ENCODE measurements around the gene ALDH1L1.

ALDH1L1 gene

DNA sequence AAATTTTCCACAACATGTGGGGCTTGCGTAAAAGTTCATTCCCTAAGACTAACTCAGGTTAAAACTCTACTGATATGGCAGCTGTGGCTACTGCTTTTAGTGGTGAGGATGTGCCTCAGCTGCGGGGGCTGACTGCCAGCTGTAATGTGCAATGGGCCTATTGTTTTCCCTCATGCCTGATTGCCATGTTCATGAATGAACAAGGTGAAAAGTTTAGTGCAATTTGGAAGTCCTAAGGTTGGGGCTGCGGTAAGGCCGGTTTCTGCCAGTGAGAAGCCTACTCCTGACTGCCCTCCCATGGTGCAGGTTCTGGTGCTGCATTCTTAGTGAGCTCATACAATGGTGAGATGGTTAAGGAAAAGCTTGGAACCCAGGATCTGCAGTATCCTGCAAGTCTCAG is 10.9 kb upstream of the ALDH1L1 start:
- DNase-seq, result no peak

DNA sequence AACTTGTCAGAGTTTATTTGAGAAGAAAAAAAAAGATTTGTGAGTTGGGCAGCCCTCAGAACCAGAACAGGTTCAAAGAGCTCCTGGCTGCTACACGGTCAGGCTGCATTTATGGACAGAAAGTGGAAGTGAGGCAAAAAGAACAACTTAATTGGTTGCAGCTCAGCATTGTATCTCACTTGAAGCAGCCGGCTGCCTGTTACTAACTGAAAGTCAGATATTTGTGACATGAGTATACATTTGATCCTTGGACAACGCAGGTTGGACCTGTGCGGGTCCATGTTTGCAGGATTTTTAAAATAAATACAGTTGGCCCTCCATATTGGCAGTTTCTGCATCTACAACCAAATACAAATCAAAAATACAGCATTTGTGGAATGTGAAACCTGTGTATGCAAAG is 7.5 kb upstream of the ALDH1L1 start:
- no peak for DNase-seq

DNA sequence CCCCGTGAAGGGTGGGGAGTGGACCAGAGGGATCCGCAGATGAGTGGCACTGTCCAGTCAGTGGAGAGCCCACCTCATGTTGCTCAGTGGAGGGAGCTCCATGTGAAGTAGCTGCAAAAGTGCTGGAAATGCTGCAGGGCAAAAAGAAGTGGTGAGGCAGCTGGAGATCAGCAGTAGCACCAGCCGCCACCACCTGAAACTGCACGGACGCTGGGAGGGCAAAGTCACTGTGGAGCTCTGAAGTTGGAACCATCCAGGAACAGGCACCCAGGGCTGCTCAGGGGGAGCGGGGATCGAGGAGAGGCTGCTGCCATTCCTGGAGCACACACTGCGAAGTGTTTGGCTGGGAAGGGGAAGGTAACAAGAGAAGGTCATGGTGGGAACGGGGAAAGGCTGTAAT is 6.4 kb upstream of the ALDH1L1 start:
- DNase-seq, result no peak

DNA sequence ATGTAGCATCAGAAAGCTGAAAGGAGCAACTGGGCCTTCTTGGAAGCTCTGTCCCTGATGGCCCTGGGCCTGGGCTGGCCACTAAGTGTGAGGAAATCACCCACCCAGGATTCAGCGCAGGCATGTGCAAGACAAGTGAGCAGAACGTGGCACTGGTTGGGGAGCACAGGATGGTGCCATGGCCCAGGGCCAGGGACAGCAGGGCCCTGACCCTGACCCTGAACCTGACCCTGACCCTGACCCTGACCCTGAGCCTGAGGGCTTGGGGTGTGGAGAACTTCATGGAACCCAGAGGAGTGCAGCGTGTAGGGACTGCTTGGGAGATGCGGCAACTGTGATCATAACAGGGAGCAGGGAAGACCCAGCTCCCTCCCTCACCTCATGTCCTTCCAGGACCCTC is 5.9 kb upstream of the ALDH1L1 start:
- DNase-seq, result no peak

DNA sequence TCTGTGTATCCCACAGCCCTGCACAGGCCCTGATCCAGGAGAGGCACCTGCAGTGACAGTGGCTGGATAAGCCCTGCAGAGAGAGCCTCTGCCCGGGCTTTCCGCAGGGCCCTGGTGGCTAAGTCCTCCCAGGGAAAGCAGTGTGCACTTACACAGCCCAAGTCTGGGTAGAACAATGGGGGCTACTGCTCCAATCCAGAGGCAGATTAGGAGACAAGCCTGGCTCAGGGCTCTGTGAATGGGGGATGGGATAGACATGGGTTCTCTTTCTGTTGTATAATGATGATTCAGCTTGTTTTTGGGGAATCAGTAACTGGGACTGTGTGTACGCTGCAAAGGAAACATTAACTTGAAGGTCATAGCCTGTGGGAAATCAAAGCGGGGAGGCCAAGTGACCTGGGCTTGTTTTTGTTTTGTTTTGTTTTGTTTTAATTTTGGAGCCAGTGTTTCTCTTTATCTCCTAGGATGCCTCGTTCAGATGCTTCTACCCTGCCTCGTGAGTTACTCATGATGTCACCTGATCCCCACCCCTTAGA is 4.1 kb upstream of the ALDH1L1 start:
- no peak for DNase-seq

DNA sequence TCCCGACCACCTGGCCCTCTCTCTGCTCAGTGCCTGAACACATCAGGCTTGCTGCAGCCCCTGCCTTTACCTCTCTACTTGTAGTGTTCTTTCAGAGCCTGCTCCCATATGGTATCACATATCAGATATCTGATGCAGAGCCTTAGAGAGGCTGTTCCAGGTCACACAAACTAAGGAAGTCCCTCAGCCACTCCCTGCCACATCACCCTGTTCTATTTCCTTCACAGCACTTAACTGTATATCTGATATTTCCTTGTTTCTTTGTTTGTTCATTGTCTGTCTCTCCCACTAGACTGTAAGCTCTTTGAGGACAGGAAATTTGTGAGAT is 976 bp upstream of the ALDH1L1 start:
- DNase-seq, result no peak

DNA sequence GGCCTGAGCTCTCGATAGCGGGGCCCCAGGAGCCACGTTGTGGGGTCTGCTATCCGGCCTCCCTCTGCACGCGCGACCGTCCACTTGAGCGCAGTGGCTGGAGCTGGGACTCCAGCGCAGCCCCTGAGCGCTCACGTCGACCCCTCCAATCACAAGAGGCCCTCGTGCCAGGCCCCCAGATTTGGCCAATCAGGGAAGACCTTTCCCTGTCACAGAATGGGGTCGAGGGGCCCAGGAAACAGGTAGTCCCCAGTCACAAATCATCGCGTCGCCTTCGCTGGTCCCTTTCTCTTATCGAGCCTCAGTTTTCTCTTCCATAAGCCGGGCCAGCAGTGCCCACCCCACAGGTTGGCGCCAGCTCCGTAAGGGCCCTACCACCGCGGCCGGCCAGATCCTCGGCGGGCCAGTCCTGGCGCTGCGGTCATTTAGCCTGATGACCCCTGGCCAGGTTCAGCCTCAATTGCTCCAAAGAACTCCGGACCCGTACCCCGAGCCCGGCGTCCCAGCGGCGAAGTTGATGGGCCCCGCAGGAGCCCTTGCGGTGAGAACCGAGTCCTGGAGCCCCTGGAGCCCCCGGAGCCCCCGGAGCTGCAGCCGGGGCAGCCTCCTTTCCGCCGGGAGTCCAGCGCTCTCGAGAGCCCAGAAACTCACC is 435 bp downstream of the ALDH1L1 start:
- no peak for DNase-seq

DNA sequence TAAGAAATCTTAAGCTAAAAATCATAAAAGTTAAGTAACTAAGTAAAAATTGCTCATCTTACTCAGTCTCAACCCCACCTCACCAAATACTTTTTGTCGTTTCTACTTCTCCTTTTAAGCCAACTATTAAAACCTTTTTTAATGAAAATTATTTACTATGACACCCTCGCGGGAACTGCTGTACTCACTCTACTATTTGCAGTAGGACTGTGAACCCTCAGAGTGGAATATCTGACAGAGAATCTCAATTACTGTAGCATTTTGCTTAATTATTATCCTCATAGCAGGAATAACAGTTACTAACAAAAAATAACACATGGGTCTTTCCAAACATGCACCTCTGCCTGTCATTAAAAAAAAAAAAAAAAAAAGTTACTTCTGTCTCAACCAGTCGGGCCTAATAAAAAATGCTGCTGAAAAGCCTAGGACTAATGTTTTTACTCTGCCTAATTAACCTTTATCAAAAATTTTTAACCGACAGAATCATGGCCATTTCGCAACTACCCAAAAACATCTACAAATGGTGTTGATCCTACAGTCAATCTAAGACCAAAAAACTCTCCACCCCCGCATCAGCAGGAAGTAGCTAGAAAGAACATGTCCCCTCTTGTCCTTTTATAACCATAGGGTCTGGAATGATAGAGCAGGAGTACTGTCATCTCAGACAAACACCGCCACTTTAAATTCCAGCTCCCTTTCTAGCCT is 10.2 kb downstream of the ALDH1L1 start:
- no peak for DNase-seq

DNA sequence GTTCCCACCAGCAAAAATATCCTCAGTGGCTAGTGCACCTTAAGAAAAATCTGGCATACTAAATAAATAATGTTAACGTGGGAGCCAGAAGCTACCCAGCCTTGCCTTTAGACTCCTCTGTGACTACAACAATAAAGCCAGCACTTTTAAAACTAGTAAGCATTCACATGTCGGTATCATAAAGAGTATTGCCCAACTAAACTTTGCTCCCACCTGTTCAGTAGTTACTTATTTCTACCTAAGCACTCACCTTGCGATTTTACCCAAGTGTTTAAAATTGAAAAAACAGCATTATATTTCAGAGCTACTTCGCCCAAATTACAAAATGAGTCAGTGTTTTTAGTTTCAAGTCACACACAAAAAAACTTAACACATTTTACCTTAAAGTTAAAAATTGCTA is 12.8 kb downstream of the ALDH1L1 start:
- DNase-seq, result no peak

DNA sequence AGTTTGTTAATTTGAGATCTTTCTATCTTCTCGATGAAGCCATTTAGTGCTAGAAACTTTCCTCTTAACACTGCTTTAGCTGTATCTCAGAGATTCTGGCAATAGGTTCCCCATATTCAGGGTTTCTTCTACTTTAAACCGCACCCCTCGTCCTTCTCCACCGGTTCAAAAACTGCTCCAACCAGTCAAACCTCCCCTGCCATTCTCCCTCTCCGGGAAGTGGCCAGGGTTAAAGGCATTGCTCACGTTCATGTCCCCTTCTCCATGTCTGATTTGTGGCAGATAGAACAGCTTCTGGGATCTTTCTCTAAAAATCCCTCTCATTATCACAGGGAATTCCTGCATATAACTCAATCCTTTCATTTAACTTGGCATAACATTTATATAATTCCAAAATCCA is 14.4 kb downstream of the ALDH1L1 start:
- no peak for DNase-seq

DNA sequence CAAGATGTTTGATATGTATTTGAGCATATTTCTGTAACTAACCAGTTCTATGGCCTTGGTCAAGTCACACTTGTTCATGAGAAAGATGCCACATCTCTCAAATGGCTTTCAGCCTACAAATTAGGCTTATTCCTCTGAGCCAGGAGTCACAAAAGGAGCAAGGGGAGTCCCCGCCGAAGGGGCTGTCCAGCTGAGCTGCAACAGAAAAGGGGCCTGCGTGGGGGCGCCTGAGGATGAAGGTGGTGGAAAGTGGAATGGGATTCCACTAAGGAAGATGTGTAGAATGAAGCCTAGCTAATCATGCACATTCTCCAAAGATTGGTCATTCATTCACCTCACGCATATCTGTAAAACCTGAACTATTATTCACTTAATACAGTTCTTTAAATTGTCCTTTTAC is 19.1 kb downstream of the ALDH1L1 start:
- DNase-seq, result no peak

DNA sequence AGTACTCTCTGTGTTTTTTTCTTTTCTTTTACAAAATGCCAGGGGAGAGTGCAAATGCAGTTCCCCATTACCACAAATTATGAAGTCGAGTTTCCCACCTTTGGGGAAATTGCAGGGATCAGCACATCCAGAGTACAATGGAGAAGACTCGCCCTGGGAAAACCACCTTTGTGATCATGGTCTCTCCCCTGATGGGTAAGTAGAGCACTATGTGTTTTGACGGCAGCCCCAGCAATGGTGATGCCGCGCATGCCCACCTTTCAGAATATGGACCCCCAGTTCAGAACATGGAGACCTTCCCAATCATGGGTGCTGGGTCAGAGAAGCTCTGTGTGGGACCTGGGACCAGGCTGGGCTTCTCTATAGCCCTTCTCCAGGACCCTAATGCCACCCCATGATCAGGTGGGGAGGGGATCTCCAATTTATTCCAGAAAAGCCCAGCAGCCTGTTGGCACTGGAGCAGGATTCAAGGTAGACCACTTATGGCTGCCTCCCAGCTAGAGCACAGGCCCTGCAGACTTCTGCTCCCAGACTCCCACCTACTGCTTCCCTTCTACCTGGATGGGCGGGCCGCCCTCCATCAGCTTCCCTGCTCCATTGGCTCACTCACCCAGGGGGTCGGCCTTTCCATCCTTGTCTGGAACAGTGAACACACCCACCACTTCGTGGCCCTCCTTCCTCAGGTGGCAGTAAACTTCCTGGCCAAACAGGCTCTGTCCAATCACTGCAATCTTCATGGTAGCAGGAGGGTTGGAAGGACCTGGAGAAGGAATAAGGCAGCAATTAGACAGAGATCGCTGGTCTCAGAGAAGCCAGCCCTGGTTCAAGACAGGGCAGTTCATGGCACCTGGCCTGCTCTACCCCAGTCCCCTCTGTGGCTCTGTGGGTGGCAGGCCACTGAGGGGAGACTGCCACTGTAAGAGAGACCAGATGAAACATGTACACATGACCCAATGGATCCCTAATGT is 19.9 kb downstream of the ALDH1L1 start:
- DNase-seq, result no peak

DNA sequence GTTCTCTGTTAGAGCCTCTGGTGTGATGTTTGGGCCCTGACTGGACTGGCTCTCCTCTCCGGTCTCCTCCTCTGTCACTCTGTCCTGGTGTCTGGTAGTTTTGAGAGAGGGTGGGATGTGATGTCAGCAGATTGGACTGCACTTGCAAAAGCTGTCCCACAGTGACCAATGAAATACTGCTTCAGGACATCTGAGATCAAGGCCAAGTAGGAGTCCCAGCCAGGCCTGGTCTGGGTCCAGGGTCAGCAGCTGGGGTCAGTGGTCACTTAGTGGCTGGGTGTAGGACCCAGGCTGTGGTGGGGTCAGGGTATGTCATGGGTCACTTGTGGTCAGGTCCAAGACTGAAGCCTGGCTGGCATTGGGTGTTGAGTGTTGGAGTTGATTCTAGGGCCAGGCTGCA is 20.9 kb downstream of the ALDH1L1 start:
- no peak for DNase-seq

DNA sequence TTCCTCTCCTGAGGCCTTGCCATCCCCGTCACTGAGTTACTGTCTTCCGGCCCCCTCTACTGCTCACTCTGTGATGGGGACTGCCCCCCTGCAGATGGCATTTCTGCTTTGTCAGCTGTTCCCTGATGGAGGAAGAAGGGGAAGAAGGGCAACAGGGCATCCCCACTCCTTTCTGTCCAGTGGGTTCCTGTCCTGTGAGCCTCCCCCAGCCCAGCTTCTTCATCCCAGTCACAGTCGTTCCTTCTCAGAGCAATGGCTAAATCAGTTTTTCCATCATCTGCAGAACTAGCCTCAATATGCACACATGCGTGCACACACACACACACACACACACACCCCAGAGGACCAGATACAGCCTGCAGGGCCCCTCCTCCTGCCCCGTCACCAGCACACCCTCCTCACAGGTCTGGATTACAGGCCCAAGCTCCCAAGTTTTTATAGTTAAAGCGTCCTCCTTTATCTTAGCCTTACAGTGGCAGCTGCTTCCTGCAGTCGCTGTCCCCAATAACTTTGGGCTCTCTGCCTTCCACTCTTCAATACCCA is 21.4 kb downstream of the ALDH1L1 start:
- no peak for DNase-seq

DNA sequence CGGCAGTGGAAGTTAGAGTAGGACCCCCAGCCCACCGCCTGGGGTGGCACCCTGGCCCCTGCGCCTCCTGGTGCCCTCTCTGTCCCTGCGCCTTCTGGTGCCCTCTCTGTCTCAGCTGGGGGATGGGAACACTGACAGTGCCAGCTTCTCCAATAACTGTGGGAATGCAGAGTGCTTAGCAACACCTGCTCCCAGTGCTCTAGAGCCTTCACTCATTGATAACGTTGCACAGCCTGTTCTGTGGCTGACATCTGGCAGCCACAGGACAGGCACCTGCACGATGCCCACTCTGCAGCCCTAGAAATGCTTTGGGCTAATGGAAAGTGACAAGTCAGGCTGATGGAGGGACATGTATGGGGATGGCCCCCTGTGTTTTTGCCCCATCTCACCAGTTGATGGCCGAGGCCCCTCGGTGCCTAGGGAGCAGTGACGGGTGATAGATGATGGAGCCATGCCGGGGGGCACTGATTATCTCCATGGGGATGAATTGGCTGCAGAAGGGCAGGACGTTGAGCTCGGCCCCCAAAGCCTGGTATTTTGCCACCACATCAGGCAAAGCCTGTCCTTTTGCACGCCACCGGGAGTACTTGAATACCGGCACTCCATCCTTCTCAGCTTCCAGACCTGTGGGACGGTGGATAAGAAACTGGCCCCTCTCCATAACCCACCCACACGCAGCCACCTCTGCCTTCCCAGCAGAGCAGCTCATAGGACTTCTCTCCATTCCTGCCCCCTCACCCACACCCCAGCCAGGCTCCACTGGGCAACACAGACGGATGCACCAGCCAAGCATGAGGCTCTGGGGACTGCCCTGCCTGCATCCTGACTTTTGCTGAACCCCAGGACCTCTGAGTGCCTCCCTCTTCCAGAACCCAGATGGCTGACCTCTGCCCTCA is 22.1 kb downstream of the ALDH1L1 start:
- no peak for DNase-seq

DNA sequence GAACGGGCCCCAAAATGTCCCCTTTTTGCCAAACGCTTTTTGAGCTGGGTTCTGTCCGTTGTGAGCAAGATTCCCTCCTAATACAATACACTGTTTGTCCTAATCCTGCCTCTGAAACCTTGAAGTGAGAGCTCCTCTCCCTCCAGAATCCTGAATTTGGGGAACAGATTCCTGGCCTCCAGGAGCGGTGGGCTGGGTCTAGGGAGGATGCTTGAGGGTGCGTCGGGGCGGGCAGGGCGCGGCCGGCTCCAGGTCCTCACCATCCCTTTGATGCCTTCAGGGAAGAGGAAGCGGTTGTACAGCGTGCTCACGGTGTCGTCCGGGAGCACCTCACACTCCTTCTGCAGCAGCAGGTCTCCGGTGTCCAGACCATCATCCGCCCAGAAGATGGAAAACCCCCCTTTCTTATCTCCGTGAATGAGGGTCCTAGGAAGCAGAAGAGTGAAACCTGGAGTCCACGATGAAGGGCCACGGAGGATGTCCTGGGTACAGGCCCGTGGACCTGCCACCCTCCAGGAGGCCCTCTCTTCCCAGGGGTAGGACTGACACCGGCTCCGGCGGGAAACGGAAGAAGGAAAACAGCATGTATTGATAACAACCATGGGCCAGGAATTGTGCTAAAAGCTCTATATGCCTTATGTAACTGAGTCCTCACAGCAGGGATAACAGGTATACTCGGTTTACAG is 23.2 kb downstream of the ALDH1L1 start:
- DNase-seq, result no peak

DNA sequence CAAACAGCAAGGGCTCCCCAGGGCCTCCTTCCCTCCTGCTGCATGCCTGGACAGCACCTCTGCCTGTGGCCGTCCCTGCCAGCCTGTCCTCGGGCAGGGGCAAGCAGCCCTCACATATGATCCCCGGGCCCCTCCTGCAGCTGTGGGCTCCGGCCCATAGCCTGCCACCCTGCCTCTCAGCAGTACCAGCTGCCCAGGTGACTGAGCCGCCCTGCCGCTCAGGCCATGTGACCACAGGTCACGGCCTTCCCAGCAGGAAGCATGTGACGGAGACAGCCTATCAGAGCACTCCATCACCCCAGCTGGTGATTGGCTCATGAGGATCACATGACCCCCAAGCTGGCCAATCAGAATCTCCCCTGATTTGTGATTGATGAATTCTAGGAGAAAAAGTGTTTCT is 23.9 kb downstream of the ALDH1L1 start:
- DNase-seq, result no peak

DNA sequence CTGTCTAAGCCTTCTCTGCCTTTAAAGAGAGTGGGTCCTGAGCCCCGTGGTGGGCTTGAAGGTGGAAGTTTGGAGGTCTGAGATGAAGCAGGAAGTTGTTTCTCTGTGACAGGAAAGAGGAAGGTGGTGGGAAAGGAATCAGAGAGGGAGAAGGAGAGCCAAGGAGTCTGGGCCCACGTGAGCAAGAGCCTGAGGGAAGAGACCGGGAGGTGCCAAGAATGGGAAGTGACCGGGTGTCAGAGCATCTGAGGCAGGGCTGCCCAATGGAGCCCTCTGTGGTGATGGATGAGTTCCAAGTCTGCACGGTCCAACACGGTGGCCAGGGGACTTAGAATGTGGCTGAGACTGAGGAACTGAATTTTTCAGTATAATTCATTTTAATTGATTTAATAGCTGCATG is 24.6 kb downstream of the ALDH1L1 start:
- DNase-seq, result no peak

DNA sequence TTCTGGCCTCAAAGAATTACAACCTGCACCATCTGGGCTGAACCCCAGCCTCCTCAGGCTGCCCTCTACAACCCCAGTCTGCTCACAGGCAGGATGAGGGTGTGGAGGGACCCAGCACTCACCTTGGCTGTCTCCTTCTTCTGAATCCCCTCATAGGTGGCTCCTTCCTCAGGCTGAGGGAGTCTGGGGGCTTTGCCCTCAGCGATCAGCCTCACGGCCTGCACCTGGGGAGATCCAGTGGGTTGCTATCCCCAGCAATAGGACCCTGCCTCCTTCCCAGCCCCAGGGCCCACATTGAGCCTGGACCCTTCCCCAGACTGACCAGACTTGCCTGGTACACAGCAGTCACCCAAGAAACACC is 25.1 kb downstream of the ALDH1L1 start:
- DNase-seq, result no peak

DNA sequence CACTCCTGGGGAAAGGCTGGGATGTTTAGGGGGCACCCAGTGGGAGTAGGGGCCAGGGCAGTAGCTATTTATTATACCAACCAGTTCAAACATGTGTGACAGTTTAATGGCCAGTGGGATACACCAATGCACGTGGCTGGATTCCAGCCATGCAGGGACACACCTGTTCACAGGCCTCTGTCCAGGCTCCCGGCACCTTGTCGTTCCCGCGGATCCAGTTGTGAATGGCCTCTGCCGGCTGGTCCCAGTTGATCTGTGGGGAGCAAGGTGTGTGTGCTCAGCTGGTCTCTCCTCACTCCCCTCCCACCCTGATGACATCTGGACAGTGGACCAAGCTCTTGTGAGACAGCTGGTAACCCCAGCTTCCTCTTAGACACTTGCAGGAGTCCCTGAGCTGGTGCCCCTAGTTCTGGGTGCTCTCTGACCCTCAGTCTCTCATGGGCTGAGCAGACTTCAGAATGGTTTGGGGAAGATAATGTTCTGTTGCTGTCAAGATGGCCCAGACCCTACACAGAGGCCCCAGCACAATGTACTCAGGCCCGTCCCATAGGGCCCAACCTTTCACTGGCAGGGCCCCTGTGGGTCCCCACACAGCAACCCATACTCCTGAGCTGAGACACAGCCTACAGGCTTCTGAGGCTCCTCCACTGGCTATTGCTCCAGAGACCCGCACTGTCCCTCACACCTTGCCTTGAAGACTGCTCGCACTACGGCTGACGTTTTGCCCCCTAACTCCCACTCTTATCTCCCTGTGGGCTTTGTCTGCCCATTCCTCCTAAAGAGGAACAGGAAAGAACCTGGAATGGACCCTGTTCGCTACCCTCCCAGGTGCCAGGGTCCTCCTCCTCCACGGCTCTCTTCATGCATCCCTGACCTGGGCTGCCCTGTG is 25.8 kb downstream of the ALDH1L1 start:
- no peak for DNase-seq
